Fibroblast of the aortic adventitia (primary cell): ENCODE measurements around the gene PAIP1. TPM values are rescaled to one million over a fixed set of nuclear protein-coding genes. Genes with fewer than 3 reads are reported as not detected.

Source experiments
- DNase-seq: peaks from one replicate; pipeline ENCODE4 v3.0.0-alpha.2; 2010; ENCODE audit warnings: low read depth
- H3K4me3 ChIP-seq: 2 replicates; pipeline ENCODE4 v1.5.1; 2011; ENCODE audit warnings: low read depth, mild to moderate bottlenecking, control low read depth, low read length, moderate library complexity
- CTCF ChIP-seq: IDR thresholded peaks from 2 replicates; pipeline ENCODE4 v1.5.1; 2011; ENCODE audit warnings: mild to moderate bottlenecking, low read length, control low read depth, inconsistent platforms; ENCODE audit not compliant: insufficient read depth
- total RNA-seq: library from RNA; depleted of rRNA; stranded (reverse); fragments of >200 nt; gene quantifications from 2 replicates; pipeline ENCODE4 v1.2.3, GENCODE V29; 2012; ENCODE audit warnings: low replicate concordance

The PAIP1 gene
- total RNA-seq, 1 donor: 113 TPM

GRCh38 chr5:43482490-43483297 lies 74.2 kb downstream of the PAIP1 start:
- TF ChIP-seq CTCF: no peak
- peak; percentile 58 for DNase-seq
- peak overlapping the region; percentile 78 for H3K4me3 ChIP-seq

Other genes starting within 250 kb of the PAIP1 start
- gene HMGCS1, start 243.7 kb downstream of the PAIP1 start, total RNA-seq: 37.6 and 90.5 TPM in 2 replicates
- 5.1 and 5.6 TPM in 2 replicates for gene CCL28, start 144.7 kb downstream of the PAIP1 start, total RNA-seq
- gene TMEM267, start 73.2 kb downstream of the PAIP1 start, total RNA-seq: 9.6 and 35.8 TPM in 2 replicates
- 2.2 and 10.4 TPM in 2 replicates for gene C5orf34, start 41.9 kb downstream of the PAIP1 start, total RNA-seq
- 54.2 and 80.3 TPM in 2 replicates for gene NNT, start 46.1 kb upstream of the PAIP1 start, total RNA-seq